ENCODE data around the gene SFXN3. TPM values are rescaled to one million over a fixed set of nuclear protein-coding genes. Genes with fewer than 3 reads are reported as not detected.

SFXN3 gene
- total and polyA plus RNA-seq, 2 of the 13 experiments (the other 11 are each of a cell fraction or from before 2014, with no cell fraction given): 16.8 to 71.5 TPM

DNA sequence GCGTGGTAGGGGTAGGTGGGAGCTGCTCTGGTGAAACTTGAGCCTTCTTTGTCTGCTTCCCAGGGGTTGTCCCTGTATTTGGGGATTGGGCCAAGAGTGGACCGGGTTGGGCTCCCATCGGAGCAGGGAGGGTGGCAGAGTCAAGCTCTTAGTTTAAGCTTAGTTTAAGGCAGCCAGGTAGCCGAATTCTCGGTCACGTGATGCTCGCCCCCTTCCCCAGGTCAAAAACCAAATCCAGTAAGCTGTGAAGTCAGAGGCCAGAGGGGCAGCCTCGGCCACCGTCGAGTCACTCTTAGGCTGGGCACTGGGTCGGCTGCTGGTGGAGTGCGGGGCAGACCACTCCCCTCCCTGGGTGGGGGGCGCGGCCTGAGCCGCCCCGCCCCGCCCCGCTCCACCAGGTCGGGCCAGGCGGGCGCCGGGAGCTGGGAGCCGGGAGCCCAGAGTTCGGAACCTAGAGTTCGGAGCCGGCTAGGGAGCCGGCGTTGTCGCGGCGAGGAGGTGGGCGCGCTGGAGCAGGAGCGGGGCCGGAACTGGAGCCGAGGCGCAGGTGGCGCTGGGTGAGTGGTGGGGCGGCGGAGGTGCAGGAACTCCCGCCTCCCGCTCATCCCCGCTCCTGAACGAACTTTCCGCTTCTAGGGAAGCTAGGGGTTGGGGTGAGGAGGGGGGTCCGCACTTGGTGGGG is 34.2 kb upstream of the SFXN3 start (continued):
- TF ChIP-seq, protein P1, sequence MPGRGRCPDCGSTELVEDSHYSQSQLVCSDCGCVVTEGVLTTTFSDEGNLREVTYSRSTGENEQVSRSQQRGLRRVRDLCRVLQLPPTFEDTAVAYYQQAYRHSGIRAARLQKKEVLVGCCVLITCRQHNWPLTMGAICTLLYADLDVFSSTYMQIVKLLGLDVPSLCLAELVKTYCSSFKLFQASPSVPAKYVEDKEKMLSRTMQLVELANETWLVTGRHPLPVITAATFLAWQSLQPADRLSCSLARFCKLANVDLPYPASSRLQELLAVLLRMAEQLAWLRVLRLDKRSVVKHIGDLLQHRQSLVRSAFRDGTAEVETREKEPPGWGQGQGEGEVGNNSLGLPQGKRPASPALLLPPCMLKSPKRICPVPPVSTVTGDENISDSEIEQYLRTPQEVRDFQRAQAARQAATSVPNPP (CRISPR knock-in tag; IDR thresholded peaks at IDR 0.05): no peak
- TF ChIP-seq TBL1XR1 (IDR thresholded peaks at IDR 0.05; ENCODE audit: borderline replicate concordance, low read length, partially characterized antibody) (no peak), ZNF772 (CRISPR knock-in tag; IDR thresholded peaks at IDR 0.05) (no peak), SSRP1 (CRISPR knock-in tag; IDR thresholded peaks at IDR 0.05) (no peak), ZMYM3 (CRISPR knock-in tag; IDR thresholded peaks at IDR 0.05) (no peak), ARNTL (CRISPR knock-in tag; IDR thresholded peaks at IDR 0.05) (no peak), REL (CRISPR knock-in tag; conservative IDR thresholded peaks at IDR 0.05) (no peak), ZNF563 (CRISPR knock-in tag; IDR thresholded peaks at IDR 0.05) (no peak), ZFX (CRISPR knock-in tag; IDR thresholded peaks at IDR 0.05; ENCODE audit: low read depth) (no peak), ZMYM4 (CRISPR knock-in tag; IDR thresholded peaks at IDR 0.05) (no peak), ZNF234 (CRISPR knock-in tag; conservative IDR thresholded peaks at IDR 0.05) (no peak), SRSF4 (IDR thresholded peaks at IDR 0.05; ENCODE audit: low read depth, low read length, poor library complexity, severe bottlenecking) (no peak), ZZZ3 (CRISPR knock-in tag; IDR thresholded peaks at IDR 0.05; ENCODE audit: borderline replicate concordance) (no peak), ZNF816 (CRISPR knock-in tag; IDR thresholded peaks at IDR 0.05; ENCODE audit: borderline replicate concordance) (no peak)
- TF ChIP-seq, protein P2, sequence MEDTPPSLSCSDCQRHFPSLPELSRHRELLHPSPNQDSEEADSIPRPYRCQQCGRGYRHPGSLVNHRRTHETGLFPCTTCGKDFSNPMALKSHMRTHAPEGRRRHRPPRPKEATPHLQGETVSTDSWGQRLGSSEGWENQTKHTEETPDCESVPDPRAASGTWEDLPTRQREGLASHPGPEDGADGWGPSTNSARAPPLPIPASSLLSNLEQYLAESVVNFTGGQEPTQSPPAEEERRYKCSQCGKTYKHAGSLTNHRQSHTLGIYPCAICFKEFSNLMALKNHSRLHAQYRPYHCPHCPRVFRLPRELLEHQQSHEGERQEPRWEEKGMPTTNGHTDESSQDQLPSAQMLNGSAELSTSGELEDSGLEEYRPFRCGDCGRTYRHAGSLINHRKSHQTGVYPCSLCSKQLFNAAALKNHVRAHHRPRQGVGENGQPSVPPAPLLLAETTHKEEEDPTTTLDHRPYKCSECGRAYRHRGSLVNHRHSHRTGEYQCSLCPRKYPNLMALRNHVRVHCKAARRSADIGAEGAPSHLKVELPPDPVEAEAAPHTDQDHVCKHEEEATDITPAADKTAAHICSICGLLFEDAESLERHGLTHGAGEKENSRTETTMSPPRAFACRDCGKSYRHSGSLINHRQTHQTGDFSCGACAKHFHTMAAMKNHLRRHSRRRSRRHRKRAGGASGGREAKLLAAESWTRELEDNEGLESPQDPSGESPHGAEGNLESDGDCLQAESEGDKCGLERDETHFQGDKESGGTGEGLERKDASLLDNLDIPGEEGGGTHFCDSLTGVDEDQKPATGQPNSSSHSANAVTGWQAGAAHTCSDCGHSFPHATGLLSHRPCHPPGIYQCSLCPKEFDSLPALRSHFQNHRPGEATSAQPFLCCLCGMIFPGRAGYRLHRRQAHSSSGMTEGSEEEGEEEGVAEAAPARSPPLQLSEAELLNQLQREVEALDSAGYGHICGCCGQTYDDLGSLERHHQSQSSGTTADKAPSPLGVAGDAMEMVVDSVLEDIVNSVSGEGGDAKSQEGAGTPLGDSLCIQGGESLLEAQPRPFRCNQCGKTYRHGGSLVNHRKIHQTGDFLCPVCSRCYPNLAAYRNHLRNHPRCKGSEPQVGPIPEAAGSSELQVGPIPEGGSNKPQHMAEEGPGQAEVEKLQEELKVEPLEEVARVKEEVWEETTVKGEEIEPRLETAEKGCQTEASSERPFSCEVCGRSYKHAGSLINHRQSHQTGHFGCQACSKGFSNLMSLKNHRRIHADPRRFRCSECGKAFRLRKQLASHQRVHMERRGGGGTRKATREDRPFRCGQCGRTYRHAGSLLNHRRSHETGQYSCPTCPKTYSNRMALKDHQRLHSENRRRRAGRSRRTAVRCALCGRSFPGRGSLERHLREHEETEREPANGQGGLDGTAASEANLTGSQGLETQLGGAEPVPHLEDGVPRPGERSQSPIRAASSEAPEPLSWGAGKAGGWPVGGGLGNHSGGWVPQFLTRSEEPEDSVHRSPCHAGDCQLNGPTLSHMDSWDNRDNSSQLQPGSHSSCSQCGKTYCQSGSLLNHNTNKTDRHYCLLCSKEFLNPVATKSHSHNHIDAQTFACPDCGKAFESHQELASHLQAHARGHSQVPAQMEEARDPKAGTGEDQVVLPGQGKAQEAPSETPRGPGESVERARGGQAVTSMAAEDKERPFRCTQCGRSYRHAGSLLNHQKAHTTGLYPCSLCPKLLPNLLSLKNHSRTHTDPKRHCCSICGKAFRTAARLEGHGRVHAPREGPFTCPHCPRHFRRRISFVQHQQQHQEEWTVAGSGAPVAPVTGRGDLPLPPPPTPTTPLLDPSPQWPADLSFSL (CRISPR knock-in tag; IDR thresholded peaks at IDR 0.05): no peak
- TF ChIP-seq, protein P3, sequence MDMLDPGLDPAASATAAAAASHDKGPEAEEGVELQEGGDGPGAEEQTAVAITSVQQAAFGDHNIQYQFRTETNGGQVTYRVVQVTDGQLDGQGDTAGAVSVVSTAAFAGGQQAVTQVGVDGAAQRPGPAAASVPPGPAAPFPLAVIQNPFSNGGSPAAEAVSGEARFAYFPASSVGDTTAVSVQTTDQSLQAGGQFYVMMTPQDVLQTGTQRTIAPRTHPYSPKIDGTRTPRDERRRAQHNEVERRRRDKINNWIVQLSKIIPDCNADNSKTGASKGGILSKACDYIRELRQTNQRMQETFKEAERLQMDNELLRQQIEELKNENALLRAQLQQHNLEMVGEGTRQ (IDR thresholded peaks at IDR 0.05; ENCODE audit: low read depth, low read length): peak; percentile 70
- TF ChIP-seq, protein P3 (CRISPR knock-in tag; IDR thresholded peaks at IDR 0.05; ENCODE audit: borderline replicate concordance): peak; percentile 61
